Posterior vena cava (tissue), 2 donors: ENCODE data around the gene DPP6. TPM values are rescaled to one million over a fixed set of nuclear protein-coding genes. Genes with fewer than 3 reads are reported as not detected.

Experiments
- DNase-seq: peaks from one replicate; pipeline ENCODE4 v3.0.0-alpha.2; 2020; ENCODE audit warnings: low spot score
- intact Hi-C, 2 donors: fragments of 100-400 bp; cut with DNase I; formaldehyde crosslinking; loops; one replicate each; pipeline versions ENCODE4 v1.14.1 to v1.14.2; 2022 to 2023
- total RNA-seq, 2 donors: library from RNA; stranded (reverse); fragmentation: NEBNext Ultra II Directional; extraction: Animal tissue kit (Norgen Biotek cat#: 25700); gene quantifications; one replicate each; pipeline ENCODE4 v1.2.1, GENCODE V29; 2021
- donor health status: DM: yes; HTN: yes; CAD: no.
- donor health status: DM: yes; HTN: yes; CAD: no.

The DPP6 gene
- total RNA-seq, 2 donors from 2014 or later = 0.10 to 1.2 TPM

GRCh38 chr7:154430640-154431039 lies 378.4 kb downstream of the DPP6 start:
- no peak for DNase-seq
- intact Hi-C loops = no loop called here

GRCh38 chr7:154431045-154431444 lies 378.8 kb downstream of the DPP6 start:
- intact Hi-C loops = no loop called here
- DNase-seq = no peak

- intact Hi-C loops = no loop called here
Observed at GRCh38 chr7:154433632-154434598, 381.7 kb downstream of the DPP6 start.

GRCh38 chr7:154436560-154436959 lies 384.4 kb downstream of the DPP6 start:
- intact Hi-C loops = no loop called here
- no peak for DNase-seq

More at GRCh38 chr7:154433632-154434598, 381.7 kb downstream of the DPP6 start:
- DNase-seq = no peak

GRCh38 chr7:154437234-154437633 lies 385.0 kb downstream of the DPP6 start:
- intact Hi-C loops = no loop called here
- no peak for DNase-seq

- intact Hi-C loops = no loop called here
Observed at GRCh38 chr7:154438571-154439367, 386.6 kb downstream of the DPP6 start.

GRCh38 chr7:154440058-154440457 lies 387.9 kb downstream of the DPP6 start:
- intact Hi-C loops = no loop called here
- no peak for DNase-seq

More at GRCh38 chr7:154438571-154439367, 386.6 kb downstream of the DPP6 start:
- no peak for DNase-seq

- intact Hi-C loops = no loop called here
- no peak for DNase-seq
Observed at GRCh38 chr7:154440651-154441050, 388.5 kb downstream of the DPP6 start.

GRCh38 chr7:154441811-154442210 lies 389.6 kb downstream of the DPP6 start:
- intact Hi-C loops = no loop called here

GRCh38 chr7:154442939-154443338 lies 390.7 kb downstream of the DPP6 start:
- intact Hi-C loops = no loop called here

More at GRCh38 chr7:154441811-154442210, 389.6 kb downstream of the DPP6 start:
- no peak for DNase-seq

GRCh38 chr7:154450451-154450850 lies 398.3 kb downstream of the DPP6 start:
- intact Hi-C loops = no loop called here
- DNase-seq = no peak

More at GRCh38 chr7:154442939-154443338, 390.7 kb downstream of the DPP6 start:
- no peak for DNase-seq

- no peak for DNase-seq
- intact Hi-C loops = no loop called here
Observed at GRCh38 chr7:154451480-154452457, 399.6 kb downstream of the DPP6 start.

- intact Hi-C loops = no loop called here
- no peak for DNase-seq
Observed at GRCh38 chr7:154463794-154464193, 411.6 kb downstream of the DPP6 start.

GRCh38 chr7:154469652-154470051 lies 417.5 kb downstream of the DPP6 start:
- intact Hi-C loops = no loop called here
- no peak for DNase-seq

- intact Hi-C loops = no loop called here
- DNase-seq = no peak
Observed at GRCh38 chr7:154472343-154472742, 420.1 kb downstream of the DPP6 start.

GRCh38 chr7:154473360-154473759 lies 421.2 kb downstream of the DPP6 start:
- DNase-seq = no peak
- intact Hi-C loops = no loop called here

GRCh38 chr7:154474903-154475520 lies 422.8 kb downstream of the DPP6 start:
- intact Hi-C loops = no loop called here
- no peak for DNase-seq

GRCh38 chr7:154475864-154476263 lies 423.7 kb downstream of the DPP6 start:
- intact Hi-C loops = no loop called here
- DNase-seq = no peak

- intact Hi-C loops = no loop called here
- DNase-seq = no peak
Observed at GRCh38 chr7:154480817-154481216, 428.6 kb downstream of the DPP6 start.
